Caco-2 (cell line): ENCODE measurements around the gene JMJD8. TPM values are rescaled to one million over a fixed set of nuclear protein-coding genes. Genes with fewer than 3 reads are reported as not detected.
A peak's percentile ranks its signal among the peaks of the same experiment; 100 is the strongest.

Source experiments
- BruUV-seq: library from RNA; stranded (reverse); fragments of 400-500 nt; replicated peaks from 2 replicates; lab custom pipeline; 2021; lab: Mats Ljungman, UMichigan
- CTCF ChIA-PET: fragments of 300-600 bp; sonication (Branson Sonifier 250); formaldehyde crosslinking; loops from one replicate; lab custom pipeline; 2022; ENCODE audit warnings: antibody characterized with exemption; lab: Charles Lee
- POLR2A ChIA-PET: fragments of 300-600 bp; sonication (Branson Sonifier 250); formaldehyde crosslinking; loops from one replicate; lab custom pipeline; 2022; ENCODE audit warnings: antibody characterized with exemption; lab: Charles Lee
- DNase-seq, 2 experiments: peaks; one replicate each; pipeline versions ENCODE4 v3.0.0 to v3.0.0-alpha.2; 2020 to 2022
- H3K27me3 ChIP-seq: replicated peaks from 2 replicates; pipeline ENCODE4 v1.6.0; 2011; ENCODE audit warnings: low read length; ENCODE audit not compliant: control insufficient read depth, insufficient read depth
- H3K36me3 ChIP-seq: 2 replicates; pipeline ENCODE4 v1.5.1; 2011; ENCODE audit warnings: low read length; ENCODE audit not compliant: control insufficient read depth, insufficient read depth
- H3K4me1 ChIP-seq: fragments of 250-450 bp; sonication (Bioruptor Pico); 2 replicates; pipeline ENCODE4 v1.5.1; 2020; ENCODE audit warnings: mild to moderate bottlenecking
- H3K4me3 ChIP-seq: 2 replicates; pipeline ENCODE4 v1.5.1; 2011; ENCODE audit warnings: low read depth, mild to moderate bottlenecking, control low read depth, low read length
- H3K9me3 ChIP-seq: fragments of 250-450 bp; sonication (Bioruptor Pico); 2 replicates; pipeline ENCODE4 v1.5.1; 2020; ENCODE audit warnings: mild to moderate bottlenecking, moderate library complexity
- H3K27ac Mint-ChIP-seq: one replicate; pipeline ENCODE4 v1.8.0; 2022; ENCODE audit warnings: mixed read lengths; ENCODE audit not compliant: unreplicated experiment
- H3K27me3 Mint-ChIP-seq: one replicate; pipeline ENCODE4 v1.8.0; 2022; ENCODE audit warnings: mixed read lengths; ENCODE audit not compliant: insufficient read depth, unreplicated experiment
- H3K36me3 Mint-ChIP-seq: one replicate; pipeline ENCODE4 v1.8.0; 2022; ENCODE audit warnings: mild to moderate bottlenecking, mixed read lengths; ENCODE audit not compliant: insufficient read depth, unreplicated experiment
- H3K4me1 Mint-ChIP-seq: one replicate; pipeline ENCODE4 v1.8.0; 2022; ENCODE audit warnings: low read depth, mixed read lengths; ENCODE audit not compliant: unreplicated experiment
- H3K4me3 Mint-ChIP-seq: one replicate; pipeline ENCODE4 v1.8.0; 2022; ENCODE audit warnings: mild to moderate bottlenecking, moderate library complexity, mixed read lengths; ENCODE audit not compliant: unreplicated experiment
- H3K9me3 Mint-ChIP-seq: one replicate; pipeline ENCODE4 v1.8.0; 2022; ENCODE audit warnings: mixed read lengths; ENCODE audit not compliant: unreplicated experiment
- intact Hi-C: fragments of 100-400 bp; cut with micrococcal nuclease; formaldehyde crosslinking; loops from one replicate; pipeline ENCODE4 v1.10.0; 2022; ENCODE audit not compliant: unreplicated experiment
- total RNA-seq: library from RNA; stranded (reverse); gene quantifications from 2 replicates; pipeline ENCODE4 v1.2.3, GENCODE V29; 2022
- TF ChIP-seq, protein P1 (sequence below), 2 experiments: fragments of 200-600 bp in 1 of 2; IDR thresholded peaks; 1 replicate in 1 of 2; 2 replicates in 1 of 2; pipeline versions ENCODE4 v1.5.1 to v1.8.0; 2011 to 2022; ENCODE audit warnings: antibody characterized with exemption in 1 of 2, control low read depth in 1 of 2, inconsistent platforms in 1 of 2, low read depth in 1 of 2, low read length in 1 of 2, mild to moderate bottlenecking in 1 of 2, moderate library complexity in 1 of 2; ENCODE audit not compliant: insufficient read depth in 1 of 2, severe bottlenecking in 1 of 2, unreplicated experiment in 1 of 2

JMJD8 gene
- total RNA-seq, 1 experiment from 2014 or later: 52.4 TPM

DNA sequence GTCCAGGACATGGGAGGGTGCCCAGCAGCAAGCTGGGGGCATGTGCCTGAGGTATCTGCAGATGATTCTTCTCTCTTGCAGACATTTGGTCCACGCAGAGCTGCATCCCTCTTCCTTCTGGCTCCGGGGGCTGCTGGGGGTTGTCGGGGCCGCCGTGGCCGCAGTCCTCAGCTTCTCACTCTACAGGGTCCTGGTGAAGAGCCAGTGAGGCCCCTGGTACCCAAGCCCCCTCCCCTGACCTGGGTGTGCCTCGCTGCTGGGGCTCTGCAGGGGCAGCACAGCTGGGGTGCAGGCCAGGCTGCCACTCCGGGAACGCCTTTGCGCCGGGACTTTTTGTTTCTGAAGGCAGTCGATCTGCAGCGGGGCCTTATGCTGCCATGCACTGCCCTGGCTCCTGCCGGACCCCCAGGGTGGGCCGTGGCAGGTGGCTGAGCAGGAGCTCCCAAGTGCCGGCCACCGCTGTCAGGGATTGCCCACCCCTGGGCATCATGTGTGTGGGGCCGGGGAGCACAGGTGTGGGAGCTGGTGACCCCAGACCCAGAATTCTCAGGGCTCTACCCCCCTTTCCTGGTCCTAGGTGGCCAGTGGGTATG lies 10.6 kb downstream of the JMJD8 start:
- peaks cover 5% of the 10 kb centered on the region for H3K36me3 ChIP-seq
- H3K36me3 Mint-ChIP-seq: peaks cover 23% of the 10 kb centered on the region
- CTCF ChIA-PET: no interaction called here

GRCh38 chr16:672851-673250 lies 11.3 kb downstream of the JMJD8 start:
- Mint-ChIP-seq H3K36me3 (peaks cover 17% of the 10 kb centered on the region), H3K27ac (no peak overlapping the region), H3K27me3 (no peaks in the 10 kb centered on the region), H3K4me3 (no peak overlapping the region), H3K9me3 (no peaks in the 10 kb centered on the region), H3K4me1 (no peaks in the 10 kb centered on the region)
- intact Hi-C loops: no loop called here
- Histone ChIP-seq H3K36me3 (peaks cover 5% of the 10 kb centered on the region), H3K4me3 (no peak overlapping the region), H3K4me1 (no peaks in the 10 kb centered on the region; the same call in 1 of the 2 replicates), H3K9me3 (no peaks in the 10 kb centered on the region), H3K27me3 (no peaks in the 10 kb centered on the region)
- ChIA-PET CTCF (no interaction called here), POLR2A (no interaction called here)
- DNase-seq: no peak
- TF ChIP-seq, protein P1, sequence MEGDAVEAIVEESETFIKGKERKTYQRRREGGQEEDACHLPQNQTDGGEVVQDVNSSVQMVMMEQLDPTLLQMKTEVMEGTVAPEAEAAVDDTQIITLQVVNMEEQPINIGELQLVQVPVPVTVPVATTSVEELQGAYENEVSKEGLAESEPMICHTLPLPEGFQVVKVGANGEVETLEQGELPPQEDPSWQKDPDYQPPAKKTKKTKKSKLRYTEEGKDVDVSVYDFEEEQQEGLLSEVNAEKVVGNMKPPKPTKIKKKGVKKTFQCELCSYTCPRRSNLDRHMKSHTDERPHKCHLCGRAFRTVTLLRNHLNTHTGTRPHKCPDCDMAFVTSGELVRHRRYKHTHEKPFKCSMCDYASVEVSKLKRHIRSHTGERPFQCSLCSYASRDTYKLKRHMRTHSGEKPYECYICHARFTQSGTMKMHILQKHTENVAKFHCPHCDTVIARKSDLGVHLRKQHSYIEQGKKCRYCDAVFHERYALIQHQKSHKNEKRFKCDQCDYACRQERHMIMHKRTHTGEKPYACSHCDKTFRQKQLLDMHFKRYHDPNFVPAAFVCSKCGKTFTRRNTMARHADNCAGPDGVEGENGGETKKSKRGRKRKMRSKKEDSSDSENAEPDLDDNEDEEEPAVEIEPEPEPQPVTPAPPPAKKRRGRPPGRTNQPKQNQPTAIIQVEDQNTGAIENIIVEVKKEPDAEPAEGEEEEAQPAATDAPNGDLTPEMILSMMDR (IDR thresholded peaks at IDR 0.05; ENCODE audit: insufficient read depth in 1 of 2, low read depth in 1 of 2, low read length in 1 of 2, severe bottlenecking in 1 of 2, unreplicated experiment in 1 of 2): no peak
- no TSS peak for BruUV-seq

More for the DNA sequence above, 10.6 kb downstream of the JMJD8 start:
- POLR2A ChIA-PET: no interaction called here
- TF ChIP-seq, protein P1 (IDR thresholded peaks at IDR 0.05; ENCODE audit: insufficient read depth in 1 of 2, low read depth in 1 of 2, low read length in 1 of 2, severe bottlenecking in 1 of 2, unreplicated experiment in 1 of 2): no peak
- Mint-ChIP-seq H3K27ac (no peak overlapping the region), H3K4me3 (no peak overlapping the region), H3K4me1 (no peaks in the 10 kb centered on the region), H3K27me3 (no peaks in the 10 kb centered on the region), H3K9me3 (no peaks in the 10 kb centered on the region)
- no peak for DNase-seq
- BruUV-seq: TSS peak; percentile 28
- H3K4me1 ChIP-seq: no peaks in the 10 kb centered on the region; the same call in 1 of the 2 replicates
- no peaks in the 10 kb centered on the region for H3K9me3 ChIP-seq
- no peak overlapping the region for H3K4me3 ChIP-seq
- H3K27me3 ChIP-seq: no peaks in the 10 kb centered on the region
- intact Hi-C loops: no loop called here

DNA sequence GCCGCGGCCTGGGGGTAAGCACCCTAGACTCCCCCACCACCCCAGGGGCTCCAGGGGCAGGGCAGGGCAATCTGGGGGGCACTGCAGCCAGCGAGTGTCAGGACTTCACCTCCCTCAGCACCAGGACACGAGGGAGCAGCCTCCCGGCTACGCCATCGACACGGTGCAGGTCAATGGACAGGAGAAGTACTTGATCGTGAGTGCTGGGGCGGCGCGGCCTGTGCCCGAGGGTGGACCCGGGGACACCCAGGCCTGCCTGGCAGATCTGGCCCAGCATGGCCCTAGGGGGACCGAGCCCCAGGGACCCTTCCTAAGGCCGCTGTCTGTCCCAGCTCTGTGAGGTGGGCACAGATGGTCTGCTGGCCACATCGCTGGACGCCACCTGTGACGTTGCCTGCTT lies 11.8 kb downstream of the JMJD8 start:
- H3K9me3 ChIP-seq: no peaks in the 10 kb centered on the region
- Mint-ChIP-seq H3K4me1 (no peaks in the 10 kb centered on the region), H3K36me3 (peaks cover 17% of the 10 kb centered on the region), H3K27ac (no peak overlapping the region), H3K9me3 (no peaks in the 10 kb centered on the region), H3K4me3 (no peak overlapping the region), H3K27me3 (no peaks in the 10 kb centered on the region)
- H3K27me3 ChIP-seq: no peaks in the 10 kb centered on the region
- ChIA-PET POLR2A (no interaction called here), CTCF (no interaction called here)
- TF ChIP-seq, protein P1 (IDR thresholded peaks at IDR 0.05; ENCODE audit: insufficient read depth in 1 of 2, low read depth in 1 of 2, low read length in 1 of 2, severe bottlenecking in 1 of 2, unreplicated experiment in 1 of 2): no peak
- intact Hi-C loops: no loop called here
- BruUV-seq: TSS peak; percentile 3
- H3K4me3 ChIP-seq: no peak overlapping the region
- no peaks in the 10 kb centered on the region; the same call in 1 of the 2 replicates for H3K4me1 ChIP-seq
- DNase-seq: no peak
- peaks cover 5% of the 10 kb centered on the region for H3K36me3 ChIP-seq
